Immature natural killer cell (primary cell): ENCODE measurements around the gene PNMA8C. TPM values are rescaled to one million over a fixed set of nuclear protein-coding genes. Genes with fewer than 3 reads are reported as not detected.
"Not testable (repeated sequence)": the region's sequence is repeated elsewhere in the genome, so short reads cannot be mapped to it uniquely, and the experiment has no call there.

Experiments used
- DNase-seq, 3 donors: peaks; one replicate each; pipeline ENCODE4 v3.0.0; 2022; ENCODE audit warnings: mixed read lengths in 1 of 3
- H3K27ac Mint-ChIP-seq, 6 donors: one replicate each; pipeline ENCODE4 v1.8.0; 2020; ENCODE audit warnings: mixed read lengths in 6 of 6, mild to moderate bottlenecking in 5 of 6, inconsistent platforms in 4 of 6, moderate library complexity in 3 of 6
- H3K27me3 Mint-ChIP-seq, 3 donors: one replicate each; pipeline ENCODE4 v1.8.0; 2020 to 2021; ENCODE audit warnings: low read depth in 3 of 3, mild to moderate bottlenecking in 3 of 3, mixed read lengths in 3 of 3, moderate library complexity in 3 of 3, inconsistent platforms in 1 of 3
- H3K36me3 Mint-ChIP-seq, 3 donors: one replicate each; pipeline ENCODE4 v1.8.0; 2020; ENCODE audit warnings: mixed read lengths in 3 of 3, inconsistent platforms in 2 of 3, mild to moderate bottlenecking in 2 of 3
- H3K4me1 Mint-ChIP-seq, 2 donors: one replicate each; pipeline ENCODE4 v1.8.0; 2020; ENCODE audit warnings: inconsistent platforms in 2 of 2, mild to moderate bottlenecking in 2 of 2, mixed read lengths in 2 of 2, moderate library complexity in 1 of 2
- H3K4me3 Mint-ChIP-seq, 5 donors: one replicate each; pipeline ENCODE4 v1.8.0; 2020; ENCODE audit warnings: mild to moderate bottlenecking in 5 of 5, mixed read lengths in 5 of 5, inconsistent platforms in 3 of 5, moderate library complexity in 3 of 5
- H3K9me3 Mint-ChIP-seq, 6 donors: one replicate each; pipeline ENCODE4 v1.8.0; 2020; ENCODE audit warnings: mild to moderate bottlenecking in 6 of 6, mixed read lengths in 6 of 6, inconsistent platforms in 4 of 6, moderate library complexity in 3 of 6
- polyA plus RNA-seq, 3 donors: library from polyadenylated mRNA; unstranded; fragments of 300-500 nt; fragmentation: Illumina TruSeq; gene quantifications; one replicate each; pipeline ENCODE4 v1.2.3, GENCODE V29; 2021

PNMA8C gene
- polyA plus RNA-seq, 3 donors from 2014 or later, result 0.04 TPM; not detected in 2

DNA sequence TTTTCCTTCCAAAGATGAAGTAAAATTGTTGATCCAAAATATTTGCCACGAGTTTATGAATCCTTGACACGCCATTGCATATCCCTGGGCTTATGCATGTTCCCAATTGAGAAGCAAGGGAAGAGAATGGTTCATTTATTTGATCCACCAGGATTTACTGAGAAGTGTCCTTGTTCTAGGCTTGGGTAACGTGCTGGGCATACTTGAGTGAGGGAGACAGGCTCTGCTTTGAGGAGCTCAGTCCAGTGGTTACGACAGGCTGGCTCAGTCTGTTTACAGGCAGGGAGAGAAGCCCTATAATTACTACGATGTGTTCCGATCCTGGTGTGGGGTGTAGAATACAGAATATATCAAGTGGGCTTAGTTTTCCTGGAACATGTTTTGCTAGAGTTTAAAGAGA, 6.3 kb upstream of the PNMA8C start:
- no peak overlapping the region for H3K4me3 Mint-ChIP-seq
- H3K27ac Mint-ChIP-seq, result no peak overlapping the region

DNA sequence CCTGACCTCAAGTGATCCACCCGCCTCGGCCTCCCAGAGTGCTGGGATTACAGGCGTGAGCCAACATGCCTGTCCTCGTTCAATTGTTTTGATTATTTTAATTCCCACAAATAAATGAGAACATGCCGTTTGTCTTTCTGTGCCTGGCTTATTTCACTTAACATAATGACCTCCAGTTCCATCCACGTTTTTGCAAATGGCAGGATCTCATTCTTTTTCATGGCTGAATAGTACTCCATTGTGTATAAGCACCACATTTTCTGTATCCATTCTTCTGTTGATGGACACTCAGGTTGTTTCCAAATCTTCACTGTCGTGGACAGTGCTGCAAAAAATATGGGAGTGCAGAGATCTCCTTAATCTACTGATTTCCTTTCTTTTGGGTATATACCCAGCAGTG, 4.7 kb upstream of the PNMA8C start:
- not testable (repeated sequence) for H3K36me3 Mint-ChIP-seq, DNase-seq, H3K4me3 Mint-ChIP-seq, H3K27ac Mint-ChIP-seq, H3K9me3 Mint-ChIP-seq
- Mint-ChIP-seq H3K4me1 (peaks cover 8 to 16% of the 10 kb centered on the region in 2 donors), H3K27me3 (peaks cover 14 to 27% (median 15%) of the 10 kb centered on the region in 3 donors)

More for the DNA sequence above, 6.3 kb upstream of the PNMA8C start:
- H3K4me1 Mint-ChIP-seq, result peaks cover 0 to 1% of the 10 kb centered on the region in 2 donors
- DNase-seq, result no peak
- H3K36me3 Mint-ChIP-seq, result no peaks in the 10 kb centered on the region
- no peaks in the 10 kb centered on the region for H3K9me3 Mint-ChIP-seq
- peaks cover 6 to 16% (median 9%) of the 10 kb centered on the region in 3 donors for H3K27me3 Mint-ChIP-seq

DNA sequence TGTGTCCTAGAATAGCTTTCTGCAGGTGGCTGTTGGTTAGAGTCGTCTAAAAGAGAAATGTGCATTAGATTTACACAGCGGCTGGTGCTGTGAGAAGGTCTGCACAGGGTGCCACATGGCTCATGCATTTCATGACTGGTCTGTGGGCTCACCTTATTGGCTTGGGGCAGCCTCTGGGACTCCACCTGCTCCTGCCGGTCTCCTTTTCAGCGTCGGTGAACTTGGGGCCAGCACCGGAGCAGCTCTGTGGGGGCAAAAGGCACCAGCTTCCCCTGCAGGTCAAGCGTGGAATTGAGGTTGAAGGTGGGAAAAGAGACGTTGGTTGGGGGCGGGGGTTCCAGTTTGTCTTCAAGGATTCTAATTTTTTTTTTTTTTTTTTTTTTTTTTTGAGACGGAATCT, 3.1 kb upstream of the PNMA8C start:
- peaks cover 15 to 37% (median 22%) of the 10 kb centered on the region in 3 donors for H3K27me3 Mint-ChIP-seq
- H3K9me3 Mint-ChIP-seq, result no peaks in the 10 kb centered on the region

DNA sequence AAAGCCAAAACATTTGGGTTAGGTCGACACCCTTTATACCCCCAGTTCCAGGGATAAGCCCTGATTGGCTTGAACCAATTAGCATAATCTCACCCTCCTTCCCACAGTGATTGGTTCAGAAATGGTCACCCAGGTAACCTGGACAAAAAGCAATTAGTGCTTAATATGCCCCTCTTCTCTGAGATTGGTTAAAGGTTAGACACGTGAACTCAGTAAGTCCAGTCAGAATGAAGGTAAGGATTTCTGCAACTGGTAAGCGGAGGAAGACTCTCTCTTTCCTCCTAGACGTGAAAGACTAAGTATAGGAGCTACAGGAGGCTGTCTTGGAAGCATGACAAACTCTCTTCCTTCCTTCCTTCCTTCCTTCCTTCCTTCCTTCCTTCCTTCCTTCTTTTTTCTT, 1.3 kb upstream of the PNMA8C start:
- Mint-ChIP-seq H3K4me1 (peaks cover 25 to 31% of the 10 kb centered on the region in 2 donors), H3K4me3 (peak overlapping the region in 2 of 5 donors; percentile 22 to 43), H3K36me3 (peaks cover 0 to 4% (median 0%) of the 10 kb centered on the region in 3 donors), H3K27me3 (peaks cover 26 to 44% (median 28%) of the 10 kb centered on the region in 3 donors), H3K27ac (peak overlapping the region in 4 of 6 donors; percentile 3 to 94 (median 77)), H3K9me3 (no peaks in the 10 kb centered on the region)
- DNase-seq, result no peak

More for the DNA sequence above, 3.1 kb upstream of the PNMA8C start:
- no peak overlapping the region for H3K27ac Mint-ChIP-seq
- peaks cover 0 to 2% (median 0%) of the 10 kb centered on the region in 3 donors for H3K36me3 Mint-ChIP-seq
- H3K4me3 Mint-ChIP-seq, result no peak overlapping the region
- H3K4me1 Mint-ChIP-seq, result peaks cover 18 to 27% of the 10 kb centered on the region in 2 donors
- DNase-seq, result no peak

DNA sequence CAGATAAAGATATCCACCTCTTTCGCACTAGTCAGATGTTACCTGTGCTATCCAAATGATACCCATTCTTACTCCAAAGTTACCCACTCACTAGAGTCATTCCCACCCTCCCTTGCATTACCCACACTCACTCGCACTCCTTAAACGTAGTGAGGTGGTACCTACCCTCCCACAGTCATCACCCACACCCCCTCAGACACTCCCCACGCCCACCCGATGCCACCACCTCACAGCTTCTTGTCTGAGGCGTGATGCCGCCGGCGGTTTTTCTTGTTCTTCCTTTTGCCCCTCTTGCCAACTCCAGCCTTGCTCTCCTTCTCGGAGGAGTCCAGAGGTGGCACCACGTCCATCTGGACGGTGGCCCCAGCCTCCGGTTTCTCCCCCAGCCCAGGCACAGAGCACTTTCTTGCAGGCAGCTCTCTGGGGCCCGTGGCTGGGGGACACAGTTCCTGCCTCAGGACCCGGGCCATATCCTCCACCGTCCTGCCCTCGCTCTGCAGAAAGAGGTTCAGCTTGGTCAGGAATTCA, 1.2 kb downstream of the PNMA8C start:
- peaks cover 0 to 4% (median 0%) of the 10 kb centered on the region in 3 donors for H3K36me3 Mint-ChIP-seq
- H3K27ac Mint-ChIP-seq, result peak overlapping the region in 5 of 6 donors; percentile 50 to 84 (median 62)
- peaks cover 24 to 37% (median 29%) of the 10 kb centered on the region in 3 donors for H3K27me3 Mint-ChIP-seq
- DNase-seq, result no peak
- H3K4me3 Mint-ChIP-seq, result peak overlapping the region in 4 of 5 donors; percentile 40 to 58 (median 42)
- H3K4me1 Mint-ChIP-seq, result peaks cover 25 to 31% of the 10 kb centered on the region in 2 donors
- no peaks in the 10 kb centered on the region for H3K9me3 Mint-ChIP-seq

DNA sequence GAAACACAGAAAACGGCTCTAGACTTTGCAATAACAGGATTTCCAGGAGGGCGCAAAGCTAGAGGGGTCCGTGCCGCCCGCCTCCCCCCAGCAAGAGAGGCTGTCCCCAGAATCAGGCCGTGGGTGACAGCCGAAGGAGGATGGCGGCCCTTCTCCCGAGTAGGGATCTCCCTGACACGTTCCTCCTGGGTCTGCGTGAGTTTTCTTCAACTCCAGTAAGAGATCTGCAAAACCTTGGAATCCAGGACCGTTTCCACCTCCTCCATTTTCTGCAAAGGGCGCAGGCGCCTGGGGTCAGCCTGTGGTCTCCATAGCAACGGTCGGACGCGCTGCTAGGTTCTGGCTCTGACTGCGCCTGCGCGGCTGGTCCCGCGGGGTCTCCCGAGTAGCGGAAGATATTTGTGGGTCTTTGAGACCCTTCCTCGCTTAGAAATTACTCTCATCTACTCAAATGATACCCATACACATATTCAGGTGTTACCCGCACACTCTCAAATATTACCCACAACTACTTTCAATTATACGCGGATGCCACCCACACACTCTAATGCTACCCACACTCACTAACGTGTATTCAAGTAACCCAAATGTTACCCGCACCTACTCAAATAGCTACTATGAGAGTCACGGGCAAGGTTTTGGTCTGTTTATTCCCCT, 2.1 kb downstream of the PNMA8C start:
- Mint-ChIP-seq H3K27me3 (peaks cover 24 to 41% (median 29%) of the 10 kb centered on the region in 3 donors), H3K27ac (peak overlapping the region in 5 of 6 donors; percentile 2 to 54 (median 50)), H3K4me1 (peaks cover 25 to 31% of the 10 kb centered on the region in 2 donors), H3K4me3 (peak overlapping the region; percentile 10 to 73 (median 41)), H3K9me3 (no peaks in the 10 kb centered on the region), H3K36me3 (peaks cover 0 to 4% (median 0%) of the 10 kb centered on the region in 3 donors)
- DNase-seq, result peak in 2 of 3 donors; percentile 18 to 33

DNA sequence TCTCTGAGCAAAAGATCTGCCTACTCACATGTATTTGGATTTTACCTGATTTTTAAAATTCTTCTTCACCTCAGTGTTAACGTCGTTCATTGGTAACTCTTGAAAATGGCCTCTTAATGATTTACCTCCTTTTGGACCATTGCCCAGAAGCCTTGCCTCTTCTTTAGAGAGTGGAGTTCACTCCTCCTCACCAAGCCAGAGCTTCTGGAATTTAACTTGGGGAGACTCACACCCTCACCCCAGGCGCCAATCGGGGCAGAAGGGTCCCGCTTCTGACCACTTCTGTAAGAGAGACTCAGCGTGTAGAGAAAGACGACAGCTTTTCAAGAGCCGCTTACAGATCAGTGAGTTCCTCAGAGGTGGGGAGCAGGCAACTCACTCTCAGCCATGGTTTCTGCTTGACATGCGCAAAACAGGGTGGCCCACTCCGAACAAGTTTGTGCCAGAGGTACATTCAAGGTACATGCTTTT, 2.7 kb downstream of the PNMA8C start:
- H3K27ac Mint-ChIP-seq, result peak overlapping the region in 2 of 6 donors; percentile 17 to 53
- H3K36me3 Mint-ChIP-seq, result peaks cover 0 to 4% (median 0%) of the 10 kb centered on the region in 3 donors
- H3K4me3 Mint-ChIP-seq, result peak overlapping the region in 1 of 5 donors; percentile 49

DNA sequence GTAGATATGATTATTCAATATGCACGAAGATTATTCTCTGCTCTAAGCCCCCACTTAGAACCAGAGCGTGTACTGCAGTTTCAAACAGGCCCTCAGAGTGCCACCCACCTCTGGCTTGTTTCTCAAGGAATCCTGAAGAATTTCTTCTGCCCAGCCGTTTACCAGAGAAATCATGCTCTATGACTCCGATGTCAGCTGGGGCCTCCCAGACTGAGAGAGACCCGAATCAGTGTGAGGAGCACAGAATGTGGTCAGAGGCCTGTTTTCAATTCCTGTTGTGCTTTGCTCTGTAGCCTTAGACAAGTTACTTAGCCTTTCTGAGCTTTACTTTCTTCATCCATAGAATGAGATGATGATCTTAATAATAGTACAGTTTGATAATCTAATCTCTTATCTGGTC, 5.5 kb downstream of the PNMA8C start:
- H3K4me3 Mint-ChIP-seq, result no peak overlapping the region
- no peak overlapping the region for H3K27ac Mint-ChIP-seq
- H3K4me1 Mint-ChIP-seq, result peaks cover 14% of the 10 kb centered on the region in 2 donors
- no peak for DNase-seq
- H3K36me3 Mint-ChIP-seq, result peaks cover 0 to 4% (median 0%) of the 10 kb centered on the region in 3 donors
- H3K27me3 Mint-ChIP-seq, result peaks cover 13 to 27% (median 27%) of the 10 kb centered on the region in 3 donors
- no peaks in the 10 kb centered on the region for H3K9me3 Mint-ChIP-seq

More for the DNA sequence above, 2.7 kb downstream of the PNMA8C start:
- DNase-seq, result no peak
- H3K27me3 Mint-ChIP-seq, result peaks cover 21 to 41% (median 29%) of the 10 kb centered on the region in 3 donors
- peaks cover 25 to 31% of the 10 kb centered on the region in 2 donors for H3K4me1 Mint-ChIP-seq
- H3K9me3 Mint-ChIP-seq, result no peaks in the 10 kb centered on the region

DNA sequence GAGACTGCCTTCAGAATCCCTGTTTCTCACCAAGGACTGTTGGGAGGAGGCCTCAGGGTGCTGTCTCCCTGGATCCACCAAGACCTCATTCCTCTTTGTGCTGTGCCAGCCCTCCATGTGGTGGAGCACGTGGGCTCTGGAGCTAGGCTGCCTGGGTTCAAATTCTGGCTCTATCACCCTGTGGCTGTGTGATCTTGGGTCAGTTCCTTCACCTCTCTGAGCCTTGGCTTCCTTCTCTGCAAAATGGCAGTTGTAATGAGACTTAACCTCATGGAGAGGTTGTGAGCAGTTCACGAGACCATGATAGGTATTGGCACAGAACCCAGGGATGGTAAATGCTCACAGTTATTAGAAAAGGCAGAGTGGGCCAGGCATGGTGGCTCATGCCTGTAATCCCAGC, 6.4 kb downstream of the PNMA8C start:
- Mint-ChIP-seq H3K4me3 (no peak overlapping the region), H3K27ac (no peak overlapping the region), H3K9me3 (no peaks in the 10 kb centered on the region), H3K4me1 (peaks cover 10 to 11% of the 10 kb centered on the region in 2 donors), H3K27me3 (peaks cover 10 to 26% (median 20%) of the 10 kb centered on the region in 3 donors), H3K36me3 (peaks cover 0 to 4% (median 0%) of the 10 kb centered on the region in 3 donors)
- DNase-seq, result no peak

DNA sequence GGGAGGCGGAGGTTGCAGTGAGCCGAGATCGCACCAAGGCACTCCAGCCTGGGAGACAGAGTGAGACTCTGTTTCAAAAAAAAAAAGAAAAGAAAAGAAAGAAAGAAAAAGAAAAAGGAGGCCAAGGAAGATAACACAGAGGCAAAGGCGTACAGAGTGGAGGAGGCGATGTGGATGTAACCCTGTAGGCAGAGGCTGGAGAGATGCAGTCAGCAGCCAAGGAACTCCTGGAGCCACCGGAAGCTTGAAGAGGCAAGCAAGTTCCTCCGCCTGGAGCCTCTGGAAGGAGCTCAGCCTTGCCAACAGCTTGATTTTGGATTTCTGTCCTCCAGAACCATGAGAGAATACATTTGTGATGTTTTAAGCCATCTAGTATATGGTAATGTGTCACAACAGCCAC, 8.7 kb downstream of the PNMA8C start:
- H3K36me3 Mint-ChIP-seq, result no peaks in the 10 kb centered on the region
- H3K4me3 Mint-ChIP-seq, result no peak overlapping the region
- no peaks in the 10 kb centered on the region for H3K4me1 Mint-ChIP-seq
- DNase-seq, result no peak
- H3K27me3 Mint-ChIP-seq, result peaks cover 9 to 12% (median 9%) of the 10 kb centered on the region in 3 donors
- no peaks in the 10 kb centered on the region for H3K9me3 Mint-ChIP-seq
- no peak overlapping the region for H3K27ac Mint-ChIP-seq

DNA sequence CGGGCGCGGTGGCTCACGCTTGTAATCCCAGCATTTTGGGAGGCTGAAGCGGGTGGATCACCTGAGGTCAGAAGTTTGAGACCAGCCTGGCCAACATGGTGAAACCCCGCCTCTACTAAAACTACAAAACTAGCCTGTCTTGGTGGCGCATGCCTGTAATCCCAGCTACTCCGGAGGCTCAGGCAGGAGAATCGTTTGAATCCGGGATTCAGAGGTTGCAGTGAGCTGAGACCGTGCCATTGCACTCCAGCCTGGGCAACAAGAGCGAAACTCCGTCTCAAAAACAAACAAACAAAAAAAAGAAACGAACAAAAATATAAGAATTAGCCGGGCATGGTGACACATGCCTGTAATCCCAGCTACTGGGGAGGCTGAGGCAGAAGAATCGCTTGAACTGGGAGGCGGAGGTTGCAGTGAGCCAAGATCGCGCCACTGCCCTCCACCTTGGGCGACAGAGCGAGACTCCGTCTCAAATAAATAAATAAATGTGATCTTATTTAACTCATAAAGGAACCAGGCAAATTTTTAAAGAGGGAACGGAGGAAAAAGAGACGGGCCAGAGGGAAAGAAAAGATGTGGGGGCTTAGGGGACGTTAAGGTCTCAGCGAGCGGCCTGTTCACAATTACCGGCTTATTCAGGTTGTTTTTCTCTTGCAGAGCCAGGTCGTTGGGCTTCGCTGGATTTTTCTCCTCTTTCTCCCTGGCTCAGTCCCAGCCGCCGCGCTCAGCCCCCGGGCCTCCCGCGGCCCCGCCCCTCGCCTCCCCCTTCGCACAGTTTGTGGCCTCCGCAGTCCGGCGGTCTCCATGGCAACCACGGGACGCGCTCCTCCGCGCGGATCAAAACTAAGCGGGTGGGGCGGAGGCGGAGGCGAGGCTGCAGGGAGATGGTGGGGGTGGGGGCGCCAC, 12.7 kb downstream of the PNMA8C start:
- not testable (repeated sequence) for H3K36me3 Mint-ChIP-seq, H3K9me3 Mint-ChIP-seq, H3K27ac Mint-ChIP-seq, H3K4me1 Mint-ChIP-seq
- Mint-ChIP-seq H3K27me3 (peaks cover 17 to 23% (median 20%) of the 10 kb centered on the region in 3 donors), H3K4me3 (peak overlapping the region in 1 of 5 donors; percentile 17)
- DNase-seq, result peak in 1 of 3 donors; percentile 23

DNA sequence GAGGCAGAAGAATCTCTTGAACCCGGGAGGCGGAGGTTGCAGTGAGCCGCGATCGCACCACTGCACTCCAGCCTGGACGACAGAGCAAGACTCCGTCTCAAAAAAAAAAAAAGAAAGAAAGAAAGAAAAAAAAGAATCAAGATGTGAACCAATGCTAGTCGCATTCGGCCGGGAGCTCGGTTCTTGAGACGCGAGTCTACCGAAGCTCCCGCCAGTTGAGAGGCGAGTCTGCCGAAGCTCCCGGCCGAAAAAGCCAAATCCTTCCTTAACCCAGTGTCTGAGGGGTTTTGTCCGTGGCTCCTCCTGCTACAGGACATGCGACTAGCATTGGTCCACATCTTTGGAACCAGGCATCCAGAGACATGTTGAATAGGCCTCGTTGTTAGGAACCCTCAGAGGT, 13.8 kb downstream of the PNMA8C start:
- not testable (repeated sequence) for H3K4me3 Mint-ChIP-seq, DNase-seq, H3K36me3 Mint-ChIP-seq, H3K27ac Mint-ChIP-seq, H3K4me1 Mint-ChIP-seq, H3K9me3 Mint-ChIP-seq
- H3K27me3 Mint-ChIP-seq, result peaks cover 18 to 29% (median 22%) of the 10 kb centered on the region in 3 donors

DNA sequence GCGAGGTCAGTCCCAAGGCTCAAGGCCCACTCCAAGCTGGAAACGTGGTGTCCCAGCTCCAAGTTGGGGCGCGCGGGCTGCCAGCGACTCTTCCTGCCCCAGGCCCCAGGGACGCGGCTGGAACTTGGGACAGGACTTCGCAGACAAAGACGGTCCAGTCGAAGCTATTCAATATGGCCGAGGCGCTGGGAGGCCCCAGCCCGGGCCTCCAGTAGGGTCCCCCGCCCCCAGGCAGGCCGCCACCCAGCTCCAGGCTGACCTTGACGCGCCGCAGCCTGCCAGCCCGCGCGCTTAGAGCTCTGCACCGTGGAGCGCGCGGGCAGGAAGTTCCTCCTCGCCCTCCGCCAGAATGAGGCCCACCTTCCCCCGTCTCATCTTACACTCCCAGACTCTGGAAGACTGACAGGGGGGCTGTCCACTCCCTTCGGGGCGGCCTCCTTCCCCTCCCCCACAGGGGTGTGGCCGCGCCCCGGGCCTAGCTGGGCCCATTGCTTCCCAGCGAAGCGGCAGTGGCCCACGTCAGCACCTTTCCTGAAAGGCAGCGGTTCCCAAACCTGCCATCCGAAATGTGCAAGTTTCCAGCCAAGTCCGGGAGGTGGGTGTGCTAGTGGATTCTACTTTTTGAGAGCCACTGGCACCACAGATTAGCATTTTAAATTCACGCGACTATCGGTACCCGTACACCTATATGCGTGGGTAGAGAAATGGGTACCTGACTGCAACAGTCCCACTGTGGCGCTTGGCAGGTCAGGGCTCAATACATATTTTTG, 15.3 kb downstream of the PNMA8C start, which contains the start of gene CCDC8:
TSS of gene CCDC8 (minus strand) at position 303 of the 770 bp plus-strand sequence. CDS start 754 bp downstream, outside the sequence.
- Mint-ChIP-seq H3K9me3 (no peaks in the 10 kb centered on the region), H3K4me3 (no peak within 1 kb of the TSS), H3K27me3 (peaks cover 13 to 29% (median 27%) of the 10 kb centered on the region in 3 donors)

More for the DNA sequence above, 15.3 kb downstream of the PNMA8C start, which contains the start of gene CCDC8:
- Mint-ChIP-seq H3K27ac (no peak within 1 kb of the TSS), H3K4me1 (no peaks in the 10 kb centered on the region), H3K36me3 (no peaks in the 10 kb centered on the region)
- DNase-seq, result no peak
